ENCODE data around the gene RGL3.
"Not testable (repeated sequence)": the region's sequence is repeated elsewhere in the genome, so short reads cannot be mapped to it uniquely, and the experiment has no call there.

RGL3 gene

DNA sequence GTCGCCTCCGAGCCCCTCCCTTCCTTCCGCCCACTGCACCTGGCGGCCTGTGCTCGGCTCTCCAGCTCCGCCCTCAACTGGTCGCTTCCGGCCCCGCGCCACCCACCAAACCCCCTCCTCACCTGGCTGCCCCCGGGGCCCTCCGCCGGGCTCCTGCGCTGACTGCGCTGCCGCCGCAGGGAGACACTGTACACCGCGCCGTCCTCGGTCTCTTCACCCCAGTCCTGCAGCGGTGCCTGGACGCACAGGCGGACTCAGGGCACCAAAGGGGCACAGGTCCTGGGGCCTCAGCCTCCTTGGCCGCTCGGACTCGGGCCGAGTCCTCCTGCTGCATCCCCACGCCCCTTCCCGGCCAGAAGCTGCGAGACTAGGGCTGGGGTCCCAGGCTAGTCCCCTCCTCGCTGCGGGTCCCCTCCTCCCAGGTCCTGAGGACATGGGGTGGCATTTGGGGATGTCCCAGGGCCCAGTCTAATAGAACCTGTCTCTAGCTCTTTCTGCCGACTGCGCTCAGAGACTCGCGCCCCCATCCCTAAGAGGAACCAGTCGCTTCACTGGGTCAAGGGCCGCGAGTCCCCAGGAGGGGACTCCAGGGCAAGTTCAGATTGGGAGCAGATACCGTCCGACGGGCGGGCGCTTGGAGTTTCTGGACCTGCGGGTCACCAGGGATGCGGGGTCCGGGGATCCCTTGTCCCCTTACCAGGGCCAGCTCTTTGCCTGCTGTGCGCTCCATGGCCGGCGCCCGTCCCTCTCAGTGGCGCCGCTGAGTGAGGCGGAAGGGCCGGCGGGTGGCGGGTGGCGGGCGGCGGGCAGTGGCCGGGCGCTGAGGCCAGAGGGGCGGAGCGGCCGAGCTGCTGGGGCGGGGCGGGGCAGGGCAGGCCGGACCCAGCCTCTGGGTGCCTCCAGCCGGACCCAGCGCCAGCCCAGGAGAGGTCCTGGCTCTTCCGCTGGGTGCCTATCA lies at the start of gene RGL3:
RGL3 (minus strand) TSS at position 766 of the 958 bp plus-strand sequence; CDS start at position 730, 36 bp downstream.
- DNase-seq (ENCODE audit: extremely low read depth, low read depth) = no peak
- no peak within 1 kb of the TSS for H3K4me3 ChIP-seq (replicated peaks; ENCODE audit: low read depth, low read length)

GRCh38 chr19:11468266-11468845 lies 49.2 kb upstream of the RGL3 start:
- H3K4me3 ChIP-seq (replicated peaks; ENCODE audit: low read depth, low read length); DNase-seq (ENCODE audit: extremely low read depth, low read depth): not testable (repeated sequence)

More for the DNA sequence above, at the start of gene RGL3:
- TF ChIP-seq CTCF (IDR thresholded peaks at IDR 0.05; ENCODE audit: low read depth, low read length, missing control alignments) = no peak

GRCh38 chr19:11465600-11465999 lies 46.5 kb upstream of the RGL3 start:
- TF ChIP-seq CTCF (IDR thresholded peaks at IDR 0.05; ENCODE audit: low read depth, low read length, missing control alignments) = no peak
- no peak for DNase-seq (ENCODE audit: extremely low read depth, low read depth)
- no peak overlapping the region for H3K4me3 ChIP-seq (replicated peaks; ENCODE audit: low read depth, low read length)

- DNase-seq (ENCODE audit: extremely low read depth, low read depth) = no peak
- no peak for TF ChIP-seq CTCF (IDR thresholded peaks at IDR 0.05; ENCODE audit: low read depth, low read length, missing control alignments)
- no peak overlapping the region for H3K4me3 ChIP-seq (replicated peaks; ENCODE audit: low read depth, low read length)
These were observed 45.5 kb upstream of the RGL3 start for GRCh38 chr19:11464333-11465265.

GRCh38 chr19:11463391-11463790 lies 44.3 kb upstream of the RGL3 start:
- no peak overlapping the region for H3K4me3 ChIP-seq (replicated peaks; ENCODE audit: low read depth, low read length)
- no peak for TF ChIP-seq CTCF (IDR thresholded peaks at IDR 0.05; ENCODE audit: low read depth, low read length, missing control alignments)
- no peak for DNase-seq (ENCODE audit: extremely low read depth, low read depth)

DNA sequence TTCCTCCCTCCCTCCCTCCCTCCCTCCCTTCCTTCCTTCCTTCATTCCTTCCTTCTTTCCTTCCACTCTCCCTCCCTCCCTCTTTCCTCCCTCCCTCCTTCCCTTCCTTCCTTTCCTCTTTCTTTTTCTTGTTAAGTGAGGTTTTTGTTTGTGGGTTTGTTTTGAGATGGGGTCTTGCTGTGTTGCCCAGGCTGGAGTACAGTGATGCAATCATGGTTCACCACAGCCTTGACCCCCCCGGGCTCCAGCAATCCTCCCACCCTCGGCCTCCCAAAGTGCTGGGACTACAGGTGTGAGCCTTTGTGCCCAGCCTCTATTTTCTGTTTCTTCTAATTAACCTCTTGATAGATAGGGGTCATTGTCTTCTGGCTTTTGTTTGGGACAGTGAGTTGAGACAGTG lies 42.3 kb upstream of the RGL3 start:
- no peak for TF ChIP-seq CTCF (IDR thresholded peaks at IDR 0.05; ENCODE audit: low read depth, low read length, missing control alignments)
- no peak overlapping the region for H3K4me3 ChIP-seq (replicated peaks; ENCODE audit: low read depth, low read length)
- no peak for DNase-seq (ENCODE audit: extremely low read depth, low read depth)

Measured in HFF-Myc (cell line).